ENCODE results near the gene CDS2. TPM values are rescaled to one million over a fixed set of nuclear protein-coding genes. Genes with fewer than 3 reads are reported as not detected.

The CDS2 gene
- 25.0 and 25.8 TPM in 2 replicates for polyA plus RNA-seq (2013)

DNA sequence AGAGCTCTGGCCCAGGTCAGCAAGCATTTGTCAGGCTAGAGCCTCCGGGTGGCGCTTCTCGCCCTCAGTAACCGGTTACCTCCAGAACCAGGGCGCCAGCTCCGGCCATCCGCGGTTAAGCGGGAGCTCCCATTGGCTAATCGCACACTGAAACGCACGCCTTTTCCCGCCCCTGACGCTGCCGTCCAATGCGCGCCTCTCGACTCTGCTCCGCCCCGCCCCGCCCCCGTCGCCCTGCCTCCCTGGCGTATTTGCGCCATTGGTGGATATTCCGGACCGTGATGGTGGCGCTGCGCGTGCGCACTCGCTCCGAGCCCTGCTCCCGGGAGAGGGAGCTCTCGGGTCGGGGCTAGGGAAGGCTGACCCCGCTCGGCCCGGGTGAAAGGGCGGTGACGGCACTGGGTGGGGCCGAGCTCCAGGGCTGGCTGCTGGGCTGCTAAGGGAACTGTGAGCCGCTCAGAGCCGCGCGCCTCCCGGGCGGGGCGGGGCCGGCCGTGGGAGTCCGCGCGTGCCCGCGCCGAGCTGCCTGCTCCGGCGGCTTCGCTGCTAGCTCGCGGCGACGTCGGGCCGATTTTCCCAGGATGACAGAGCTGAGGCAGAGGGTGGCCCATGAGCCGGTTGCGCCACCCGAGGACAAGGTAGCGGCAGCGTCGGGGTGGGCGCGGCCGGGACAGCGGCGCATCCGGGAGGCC is at the start of gene CDS2:
Gene CDS2 (plus strand): TSS at position 497 of the 692 bp plus-strand sequence. CDS start 85 bp downstream, at position 582.
- Histone ChIP-seq H2AK5ac (ENCODE audit: low read length) (peak within 1 kb of the TSS; percentile 59), H3K4me3 (ENCODE audit: low read depth, low read length) (peak within 1 kb of the TSS; percentile 96), H3K14ac (ENCODE audit: low read length) (peak within 1 kb of the TSS; percentile 96), H3K4me1 (ENCODE audit: control insufficient read depth in 1 of 2, insufficient read depth in 2 of 2, low read length in 2 of 2) (peaks cover 3 to 4% of the 10 kb centered on the region in 2 experiments), H3K9me3 (ENCODE audit: insufficient read depth, low read depth, low read length) (no peaks in the 10 kb centered on the region), H3K23ac (ENCODE audit: low read length) (no peak within 1 kb of the TSS), H3K27me3 (ENCODE audit: insufficient read depth, low read length) (no peaks in the 10 kb centered on the region), H3K79me1 (ENCODE audit: low read length) (peaks cover 6% of the 10 kb centered on the region), H3K79me2 (ENCODE audit: control insufficient read depth, insufficient read depth, low read length, poor library complexity) (peaks cover 6% of the 10 kb centered on the region), H2BK12ac (ENCODE audit: low read length) (no peak within 1 kb of the TSS), H3K4me2 (ENCODE audit: low read length) (peak within 1 kb of the TSS; percentile 66), H2BK120ac (ENCODE audit: insufficient read depth, low read length, poor library complexity) (peak within 1 kb of the TSS; percentile 61), H3K18ac (ENCODE audit: low read length) (peak within 1 kb of the TSS; percentile 97), H2AFZ (ENCODE audit: insufficient read depth, low read length, poor library complexity) (peak within 1 kb of the TSS; percentile 98), H3K27ac (ENCODE audit: low read depth, low read length) (peak within 1 kb of the TSS; percentile 78), H3K4ac (ENCODE audit: low read depth, low read length) (peak within 1 kb of the TSS; percentile 60), H4K8ac (ENCODE audit: low read depth, low read length) (peak within 1 kb of the TSS; percentile 86), H4K12ac (ENCODE audit: low read depth, low read length) (peak within 1 kb of the TSS; percentile 71), H3K9ac (ENCODE audit: low read length) (peak within 1 kb of the TSS; percentile 92), H2BK5ac (ENCODE audit: low read depth, low read length, poor library complexity) (peak within 1 kb of the TSS; percentile 73), H4K91ac (ENCODE audit: low read depth, low read length) (peak within 1 kb of the TSS; percentile 86), H3K36me3 (ENCODE audit: control insufficient read depth in 1 of 2, insufficient read depth in 2 of 2, low read length in 2 of 2) (no peaks in the 10 kb centered on the region)
- DNase-seq: peak; percentile 99
- WGBS (ENCODE audit: extremely low coverage, insufficient coverage, insufficient read length): no CpG with 5 or more reads among the region's 78 CpGs

DNA sequence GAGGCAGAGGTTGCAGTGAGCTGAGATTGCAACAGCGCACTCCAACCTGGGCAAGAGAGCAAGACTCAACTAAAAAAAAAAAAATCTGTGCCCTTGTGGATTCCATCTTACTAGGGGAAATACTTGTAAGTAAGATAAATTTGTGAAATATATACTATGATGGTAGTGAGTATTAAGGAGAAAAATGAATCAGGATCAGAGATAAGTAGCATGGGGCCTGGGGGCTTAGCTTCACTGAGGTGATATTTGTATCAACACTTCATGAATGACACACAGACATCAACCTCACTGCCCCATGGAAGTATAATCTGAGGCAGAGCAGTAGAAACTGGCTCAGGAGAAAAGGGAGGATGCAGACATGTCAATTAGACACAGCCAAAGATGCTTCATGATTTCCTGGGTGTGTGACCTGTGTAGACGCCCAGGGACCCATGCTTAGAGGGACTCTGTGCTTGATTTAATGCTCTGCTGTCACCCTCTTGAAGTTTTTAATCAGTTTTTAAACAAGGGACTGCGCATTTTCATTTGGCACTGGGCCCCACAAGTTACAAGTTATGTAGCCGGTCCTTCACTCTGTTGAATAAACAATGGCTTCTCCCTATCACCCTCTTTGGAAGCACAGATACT is 48.9 kb upstream of the CDS2 start:
- Histone ChIP-seq H3K14ac (ENCODE audit: low read length) (no peak overlapping the region), H2BK12ac (ENCODE audit: low read length) (no peak overlapping the region), H3K9me3 (ENCODE audit: insufficient read depth, low read depth, low read length) (no peaks in the 10 kb centered on the region), H3K27ac (ENCODE audit: low read depth, low read length) (no peak overlapping the region), H3K4me3 (ENCODE audit: low read depth, low read length) (no peak overlapping the region), H3K4me1 (ENCODE audit: control insufficient read depth in 1 of 2, insufficient read depth in 2 of 2, low read length in 2 of 2) (peaks cover 0 to 6% of the 10 kb centered on the region in 2 experiments), H3K27me3 (ENCODE audit: insufficient read depth, low read length) (no peaks in the 10 kb centered on the region), H4K91ac (ENCODE audit: low read depth, low read length) (no peak overlapping the region), H3K79me2 (ENCODE audit: control insufficient read depth, insufficient read depth, low read length, poor library complexity) (no peaks in the 10 kb centered on the region), H3K4me2 (ENCODE audit: low read length) (no peak overlapping the region), H2AFZ (ENCODE audit: insufficient read depth, low read length, poor library complexity) (no peak overlapping the region), H4K12ac (ENCODE audit: low read depth, low read length) (no peak overlapping the region), H2AK5ac (ENCODE audit: low read length) (no peak overlapping the region), H3K18ac (ENCODE audit: low read length) (no peak overlapping the region), H3K36me3 (ENCODE audit: control insufficient read depth in 1 of 2, insufficient read depth in 2 of 2, low read length in 2 of 2) (no peaks in the 10 kb centered on the region), H3K4ac (ENCODE audit: low read depth, low read length) (no peak overlapping the region), H4K8ac (ENCODE audit: low read depth, low read length) (no peak overlapping the region), H3K9ac (ENCODE audit: low read length) (no peak overlapping the region), H3K79me1 (ENCODE audit: low read length) (no peaks in the 10 kb centered on the region), H2BK120ac (ENCODE audit: insufficient read depth, low read length, poor library complexity) (no peak overlapping the region), H2BK5ac (ENCODE audit: low read depth, low read length, poor library complexity) (no peak overlapping the region), H3K23ac (ENCODE audit: low read length) (no peak overlapping the region)
- peak; percentile 75 to 87 for DNase-seq
- WGBS (ENCODE audit: extremely low coverage, insufficient coverage, insufficient read length): no CpG with 5 or more reads among the region's 4 CpGs

DNA sequence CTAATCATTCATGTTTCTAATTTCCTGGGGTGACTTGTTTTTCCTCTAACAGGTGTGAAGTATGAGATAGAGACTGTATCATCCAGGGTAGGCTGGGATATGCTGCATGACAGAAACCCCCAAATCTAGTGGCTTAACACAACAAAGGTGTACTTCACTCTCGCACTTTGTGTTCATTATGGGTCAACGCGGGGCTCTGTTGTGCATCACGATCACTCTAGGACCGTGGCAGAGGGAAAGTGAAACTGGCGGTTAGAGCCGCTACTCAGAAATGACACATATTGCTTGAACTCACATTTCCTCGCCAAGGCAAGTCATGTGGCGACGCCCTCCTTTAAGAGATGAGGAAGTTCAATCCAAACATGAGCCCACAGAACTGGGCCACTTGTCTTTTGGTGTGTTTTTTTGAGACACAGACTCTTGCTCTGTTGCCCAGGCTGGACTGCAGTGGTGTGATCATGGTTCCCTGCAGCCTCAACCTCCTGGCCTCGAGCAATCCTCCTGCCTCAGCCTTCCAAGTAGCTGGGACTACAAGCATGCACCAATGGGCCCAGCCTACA is 48.3 kb upstream of the CDS2 start:
- Histone ChIP-seq H3K4me2 (ENCODE audit: low read length) (no peak overlapping the region), H2BK12ac (ENCODE audit: low read length) (no peak overlapping the region), H4K12ac (ENCODE audit: low read depth, low read length) (no peak overlapping the region), H2BK5ac (ENCODE audit: low read depth, low read length, poor library complexity) (no peak overlapping the region), H3K27me3 (ENCODE audit: insufficient read depth, low read length) (no peaks in the 10 kb centered on the region), H3K9ac (ENCODE audit: low read length) (no peak overlapping the region), H3K27ac (ENCODE audit: low read depth, low read length) (no peak overlapping the region), H4K91ac (ENCODE audit: low read depth, low read length) (no peak overlapping the region), H3K23ac (ENCODE audit: low read length) (no peak overlapping the region), H3K4me1 (ENCODE audit: control insufficient read depth in 1 of 2, insufficient read depth in 2 of 2, low read length in 2 of 2) (peaks cover 0 to 6% of the 10 kb centered on the region in 2 experiments), H4K8ac (ENCODE audit: low read depth, low read length) (no peak overlapping the region), H2AFZ (ENCODE audit: insufficient read depth, low read length, poor library complexity) (no peak overlapping the region), H3K79me2 (ENCODE audit: control insufficient read depth, insufficient read depth, low read length, poor library complexity) (no peaks in the 10 kb centered on the region), H3K4ac (ENCODE audit: low read depth, low read length) (no peak overlapping the region), H3K79me1 (ENCODE audit: low read length) (no peaks in the 10 kb centered on the region), H3K18ac (ENCODE audit: low read length) (no peak overlapping the region), H2AK5ac (ENCODE audit: low read length) (no peak overlapping the region), H3K9me3 (ENCODE audit: insufficient read depth, low read depth, low read length) (no peaks in the 10 kb centered on the region), H3K4me3 (ENCODE audit: low read depth, low read length) (no peak overlapping the region), H2BK120ac (ENCODE audit: insufficient read depth, low read length, poor library complexity) (no peak overlapping the region), H3K36me3 (ENCODE audit: control insufficient read depth in 1 of 2, insufficient read depth in 2 of 2, low read length in 2 of 2) (no peaks in the 10 kb centered on the region), H3K14ac (ENCODE audit: low read length) (no peak overlapping the region)
- WGBS (ENCODE audit: extremely low coverage, insufficient coverage, insufficient read length): no CpG with 5 or more reads among the region's 11 CpGs
- DNase-seq: peak; percentile 65 to 67

DNA sequence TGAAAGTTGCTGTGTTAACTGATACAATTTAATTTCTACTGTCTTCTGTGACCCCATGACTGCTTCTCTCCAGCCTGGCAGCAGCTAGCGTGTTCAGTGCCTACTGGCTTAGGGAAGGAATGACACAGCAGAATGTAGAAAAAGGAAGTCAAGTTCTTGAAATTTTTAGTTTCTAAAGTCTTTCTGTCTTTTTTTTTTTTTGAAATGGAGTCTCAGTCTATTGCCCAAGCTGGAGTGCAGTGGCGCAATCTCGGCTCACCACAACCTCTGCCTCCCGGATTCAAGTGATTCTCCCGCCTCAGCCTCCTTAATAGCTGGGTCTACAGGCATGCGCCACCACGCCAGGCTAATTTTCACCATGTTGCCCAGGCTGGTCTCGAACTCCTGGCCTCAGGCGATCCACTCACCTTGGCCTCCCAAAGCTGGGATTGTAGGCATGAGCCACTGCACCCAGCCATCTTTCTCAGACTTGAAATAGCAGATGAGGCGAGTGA is 46.4 kb upstream of the CDS2 start:
- no peak overlapping the region for H2BK12ac ChIP-seq (ENCODE audit: low read length)
- no peak overlapping the region for H4K12ac ChIP-seq (ENCODE audit: low read depth, low read length)
- no peak overlapping the region for H2AFZ ChIP-seq (ENCODE audit: insufficient read depth, low read length, poor library complexity)
- no CpG with 5 or more reads among the region's 10 CpGs for WGBS (ENCODE audit: extremely low coverage, insufficient coverage, insufficient read length)
- H3K27me3 ChIP-seq (ENCODE audit: insufficient read depth, low read length): no peaks in the 10 kb centered on the region
- H3K23ac ChIP-seq (ENCODE audit: low read length): no peak overlapping the region
- H4K91ac ChIP-seq (ENCODE audit: low read depth, low read length): no peak overlapping the region
- no peak overlapping the region for H3K4me3 ChIP-seq (ENCODE audit: low read depth, low read length)
- H4K8ac ChIP-seq (ENCODE audit: low read depth, low read length): no peak overlapping the region
- H3K4me1 ChIP-seq (ENCODE audit: control insufficient read depth in 1 of 2, insufficient read depth in 2 of 2, low read length in 2 of 2): peaks cover 0 to 3% of the 10 kb centered on the region in 2 experiments
- H2AK5ac ChIP-seq (ENCODE audit: low read length): no peak overlapping the region
- no peaks in the 10 kb centered on the region for H3K9me3 ChIP-seq (ENCODE audit: insufficient read depth, low read depth, low read length)
- H3K4me2 ChIP-seq (ENCODE audit: low read length): no peak overlapping the region
- DNase-seq: peak; percentile 80 to 84
- H3K27ac ChIP-seq (ENCODE audit: low read depth, low read length): no peak overlapping the region
- H3K79me2 ChIP-seq (ENCODE audit: control insufficient read depth, insufficient read depth, low read length, poor library complexity): no peaks in the 10 kb centered on the region
- no peak overlapping the region for H3K18ac ChIP-seq (ENCODE audit: low read length)
- no peak overlapping the region for H2BK5ac ChIP-seq (ENCODE audit: low read depth, low read length, poor library complexity)
- no peaks in the 10 kb centered on the region for H3K36me3 ChIP-seq (ENCODE audit: control insufficient read depth in 1 of 2, insufficient read depth in 2 of 2, low read length in 2 of 2)
- H3K4ac ChIP-seq (ENCODE audit: low read depth, low read length): no peak overlapping the region
- H3K14ac ChIP-seq (ENCODE audit: low read length): no peak overlapping the region
- H3K9ac ChIP-seq (ENCODE audit: low read length): no peak overlapping the region
- H2BK120ac ChIP-seq (ENCODE audit: insufficient read depth, low read length, poor library complexity): no peak overlapping the region
- H3K79me1 ChIP-seq (ENCODE audit: low read length): no peaks in the 10 kb centered on the region
